Testis (tissue), 3 donors: Measurements from ENCODE around the gene APOOL. TPM values are rescaled to one million over a fixed set of nuclear protein-coding genes. Genes with fewer than 3 reads are reported as not detected.
"Not testable (repeated sequence)": the region's sequence is repeated elsewhere in the genome, so short reads cannot be mapped to it uniquely, and the experiment has no call there.

Experiments
- DNase-seq: peaks from one replicate; pipeline ENCODE4 v3.0.0-alpha.2; 2019
- H3K27ac ChIP-seq, 2 donors: fragments of 200-600 bp; sonication (generic); one replicate each; pipeline ENCODE4 v1.5.1; 2019
- H3K27me3 ChIP-seq: fragments of 200-600 bp; sonication (generic); one replicate; pipeline ENCODE4 v1.5.1; 2019
- H3K36me3 ChIP-seq: fragments of 200-600 bp; sonication (generic); one replicate; pipeline ENCODE4 v1.5.1; 2017; ENCODE audit warnings: low read depth; ENCODE audit errors: missing control alignments
- H3K4me1 ChIP-seq: fragments of 200-600 bp; sonication (generic); one replicate; pipeline ENCODE4 v1.5.1; 2019
- H3K4me3 ChIP-seq, 2 donors: fragments of 200-600 bp; sonication (generic); one replicate each; pipeline ENCODE4 v1.5.1; 2017 to 2019
- H3K9me3 ChIP-seq: fragments of 200-600 bp; sonication (generic); one replicate; pipeline ENCODE4 v1.5.1; 2017
- CTCF ChIP-seq, 3 experiments: fragments of 450-650 bp in 2 of 3; fragments of 200-600 bp in 1 of 3; sonication (generic) in 1 of 3; IDR thresholded peaks; one replicate each; pipeline ENCODE4 v1.5.1; 2016 to 2019; ENCODE audit warnings: antibody characterized with exemption in 3 of 3, mild to moderate bottlenecking in 2 of 3, moderate library complexity in 1 of 3
- POLR2A ChIP-seq: fragments of 450-650 bp; IDR thresholded peaks from one replicate; pipeline ENCODE4 v1.6.1; 2017; ENCODE audit warnings: antibody characterized with exemption, mild to moderate bottlenecking, moderate library complexity
- WGBS, 2 donors: methylation state at CpG; one replicate each; pipeline ENCODE4 v1.1.5; 2018; 5-methylcytosine and 5-hydroxymethylcytosine counted together
- intact Hi-C: fragments of 100-400 bp; cut with DNase I; formaldehyde crosslinking; loops from one replicate; pipeline ENCODE4 v1.15.1; 2023; ENCODE audit warnings: low total_unique reads
- polyA plus RNA-seq: library from polyadenylated mRNA; stranded (reverse); fragments of 350-450 nt; fragmentation: Illumina TruSeq; extraction: RNeasy Lipid Tissue Mini Kit (QIAGEN cat#74804); gene quantifications from one replicate; pipeline ENCODE4 v1.2.3, GENCODE V29; 2014; ENCODE audit warnings: low read depth, low replicate concordance; ENCODE audit not compliant: insufficient read depth
- total RNA-seq, 2 donors: library from RNA; depleted of rRNA; stranded (reverse); fragments of >200 nt; gene quantifications; one replicate each; pipeline ENCODE4 v1.2.3, GENCODE V29; 2016

Gene APOOL
- total and polyA plus RNA-seq, 3 donors from 2014 or later, result 5.3 to 10.5 (median 10.3) TPM

GRCh38 chrX:85052636-85053343 is 49.1 kb downstream of the APOOL start:
- intact Hi-C loops, result no loop called here
- 37 to 41% methylated on average over 2 of the region's 2 CpGs for WGBS, 2 donors
- no peak overlapping the region for H3K27ac ChIP-seq
- H3K4me1 ChIP-seq, result no peaks in the 10 kb centered on the region
- no peak overlapping the region for H3K4me3 ChIP-seq
- DNase-seq, result no peak
- H3K36me3 ChIP-seq, result no peaks in the 10 kb centered on the region
- TF ChIP-seq POLR2A, result no peak
- TF ChIP-seq CTCF (IDR thresholded peaks at IDR 0.05), result no peak
- no peaks in the 10 kb centered on the region for H3K27me3 ChIP-seq
- H3K9me3 ChIP-seq, result no peaks in the 10 kb centered on the region

- TF ChIP-seq POLR2A (no peak), CTCF (IDR thresholded peaks at IDR 0.05) (no peak)
- intact Hi-C loops, result no loop called here
- Histone ChIP-seq H3K36me3 (no peaks in the 10 kb centered on the region), H3K4me3 (no peak overlapping the region), H3K27me3 (no peaks in the 10 kb centered on the region), H3K9me3 (no peaks in the 10 kb centered on the region), H3K27ac (no peak overlapping the region), H3K4me1 (no peaks in the 10 kb centered on the region)
- no peak for DNase-seq
- 72 to 74% methylated on average over 4 of the region's 4 CpGs for WGBS, 2 donors
Measured at GRCh38 chrX:85065512-85066198, 62.0 kb downstream of the APOOL start.

GRCh38 chrX:85077247-85077646 is 73.6 kb downstream of the APOOL start:
- H3K9me3 ChIP-seq, H3K27ac ChIP-seq, H3K4me1 ChIP-seq, DNase-seq, H3K36me3 ChIP-seq, H3K27me3 ChIP-seq, H3K4me3 ChIP-seq, intact Hi-C loops: not testable (repeated sequence)
- 86 to 93% methylated on average over 1 of the region's 1 CpG for WGBS, 2 donors

GRCh38 chrX:85084770-85085393 is 81.2 kb downstream of the APOOL start:
- Histone ChIP-seq H3K36me3 (no peaks in the 10 kb centered on the region), H3K4me3 (no peak overlapping the region), H3K9me3 (no peaks in the 10 kb centered on the region), H3K4me1 (no peaks in the 10 kb centered on the region), H3K27ac (no peak overlapping the region), H3K27me3 (no peaks in the 10 kb centered on the region)
- intact Hi-C loops, result no loop called here
- 75 to 79% methylated on average over 2 of the region's 2 CpGs for WGBS, 2 donors
- peak; percentile 37 for DNase-seq
- TF ChIP-seq POLR2A (no peak), CTCF (IDR thresholded peaks at IDR 0.05) (peak in 2 of 3 experiments; percentile 31 to 50)

GRCh38 chrX:85089321-85089840 is 85.7 kb downstream of the APOOL start:
- H3K27me3 ChIP-seq, result no peaks in the 10 kb centered on the region
- no peak for DNase-seq
- no peaks in the 10 kb centered on the region for H3K36me3 ChIP-seq
- intact Hi-C loops, result no loop called here
- H3K4me1 ChIP-seq, result no peaks in the 10 kb centered on the region
- H3K4me3 ChIP-seq, result no peak overlapping the region
- TF ChIP-seq CTCF (IDR thresholded peaks at IDR 0.05) (no peak), POLR2A (no peak)
- H3K9me3 ChIP-seq, result no peaks in the 10 kb centered on the region
- WGBS, 2 donors, result 97 to 100% methylated on average over 5 of the region's 5 CpGs
- no peak overlapping the region for H3K27ac ChIP-seq
